Measurements from ENCODE around the gene SF3B4.

Gene SF3B4

GRCh38 chr1:149932474-149932873, 4.9 kb upstream of the SF3B4 start:
- no peak for DNase-seq (ENCODE audit: low spot score)

- no peak for DNase-seq (ENCODE audit: low spot score)
These were observed 3.7 kb upstream of the SF3B4 start for GRCh38 chr1:149931212-149931790.

- no peak for DNase-seq (ENCODE audit: low spot score)
These were observed 2.3 kb upstream of the SF3B4 start for GRCh38 chr1:149929856-149930255.

- no peak for DNase-seq (ENCODE audit: low spot score)
These were observed 760 bp upstream of the SF3B4 start for GRCh38 chr1:149928401-149928724.

- DNase-seq (ENCODE audit: low spot score): no peak
These were observed 494 bp downstream of the SF3B4 start for GRCh38 chr1:149927056-149927562.

GRCh38 chr1:149926296-149926695, 1.3 kb downstream of the SF3B4 start:
- no peak for DNase-seq (ENCODE audit: low spot score)

GRCh38 chr1:149925751-149926150, 1.9 kb downstream of the SF3B4 start:
- DNase-seq (ENCODE audit: low spot score): no peak

GRCh38 chr1:149925345-149925744, 2.3 kb downstream of the SF3B4 start:
- no peak for DNase-seq (ENCODE audit: low spot score)

- no peak for DNase-seq (ENCODE audit: low spot score)
These were observed 4.0 kb downstream of the SF3B4 start for GRCh38 chr1:149923626-149924025.

GRCh38 chr1:149917571-149918144, 9.9 kb downstream of the SF3B4 start, which contains the start of gene SV2A:
Gene SV2A, minus strand, starts transcription at chr1:149917844. Its CDS starts 4,004 bp downstream, at chr1:149913840.
- DNase-seq (ENCODE audit: low spot score): no peak

GRCh38 chr1:149916898-149917252, 10.7 kb downstream of the SF3B4 start:
- no peak for DNase-seq (ENCODE audit: low spot score)

- no peak for DNase-seq (ENCODE audit: low spot score)
These were observed 11.3 kb downstream of the SF3B4 start for GRCh38 chr1:149916193-149916897.

GRCh38 chr1:149915429-149916192, 12.0 kb downstream of the SF3B4 start:
- DNase-seq (ENCODE audit: low spot score): no peak

GRCh38 chr1:149914545-149914944, 13.1 kb downstream of the SF3B4 start:
- no peak for DNase-seq (ENCODE audit: low spot score)

GRCh38 chr1:149906570-149907075, 21.0 kb downstream of the SF3B4 start:
- DNase-seq (ENCODE audit: low spot score): no peak

- no peak for DNase-seq (ENCODE audit: low spot score)
These were observed 23.6 kb downstream of the SF3B4 start for GRCh38 chr1:149903836-149904491.

- DNase-seq (ENCODE audit: low spot score): peak; percentile 99
These were observed 27.9 kb downstream of the SF3B4 start, which contains the start of gene BOLA1 for GRCh38 chr1:149899460-149900284. Gene BOLA1, plus strand, starts transcription at chr1:149899568. Its CDS starts 492 bp downstream, at chr1:149900060.

- no peak for DNase-seq (ENCODE audit: low spot score)
These were observed 31.0 kb downstream of the SF3B4 start for GRCh38 chr1:149896575-149896974.

- DNase-seq (ENCODE audit: low spot score): no peak
These were observed 38.7 kb downstream of the SF3B4 start for GRCh38 chr1:149888999-149889289.

- DNase-seq (ENCODE audit: low spot score): peak; percentile 75
These were observed 39.2 kb downstream of the SF3B4 start for GRCh38 chr1:149888247-149888998.
